K562 (cell line): ENCODE data around the gene ERN1. TPM values are rescaled to one million over a fixed set of nuclear protein-coding genes. Genes with fewer than 3 reads are reported as not detected.

Experiments used
- BDP1 ChIP-seq: IDR thresholded peaks from 3 replicates; pipeline ENCODE4 v1.6.1; 2011; ENCODE audit not compliant: insufficient read length, insufficient read depth
- CREB1 ChIP-seq, 2 experiments: sonication (generic) in 1 of 2; formaldehyde crosslinking in 1 of 2; IDR thresholded peaks; 2 replicates each; pipeline versions ENCODE4 v1.6.1 to v1.8.0; 2012 to 2022; ENCODE audit warnings: inconsistent platforms in 1 of 2, mild to moderate bottlenecking in 1 of 2, missing genetic modification reagents in 1 of 2, moderate library complexity in 1 of 2
- EZH2 ChIP-seq: IDR thresholded peaks from 2 replicates; pipeline ENCODE4 v1.6.1; 2012; ENCODE audit warnings: low read depth, mild to moderate bottlenecking, inconsistent platforms, low read length, borderline replicate concordance
- GATA2 ChIP-seq: sonication (generic); formaldehyde crosslinking; IDR thresholded peaks from 2 replicates; pipeline ENCODE4 v1.4.0; 2020; ENCODE audit warnings: mild to moderate bottlenecking, missing genetic modification reagents
- HMG20B ChIP-seq: fragments of 250-450 bp; sonication (Bioruptor Pico); IDR thresholded peaks from 2 replicates; pipeline ENCODE4 v1.5.0; 2021; ENCODE audit warnings: mild to moderate bottlenecking
- L3MBTL2 ChIP-seq: fragments of 450-650 bp; IDR thresholded peaks from 2 replicates; pipeline ENCODE4 v1.6.1; 2016; ENCODE audit warnings: mild to moderate bottlenecking, moderate library complexity
- MTF1 ChIP-seq: fragments of 250-450 bp; sonication (Bioruptor Pico); IDR thresholded peaks from 2 replicates; pipeline ENCODE4 v1.9.0; 2021; ENCODE audit warnings: moderate library complexity, mild to moderate bottlenecking, inconsistent platforms, borderline replicate concordance
- RAD21 ChIP-seq, 2 experiments: fragments of 250-450 bp in 1 of 2; fragments of 450-650 bp in 1 of 2; sonication (Bioruptor Pico) in 1 of 2; formaldehyde crosslinking in 1 of 2; IDR thresholded peaks in 1 of 2; conservative IDR thresholded peaks in 1 of 2; 2 replicates each; pipeline versions ENCODE4 v1.4.0 to v1.8.0; 2020 to 2022; ENCODE audit warnings: mild to moderate bottlenecking in 2 of 2, moderate library complexity in 1 of 2
- RBBP5 ChIP-seq: fragments of 200-600 bp; sonication (generic); IDR thresholded peaks from 2 replicates; pipeline ENCODE4 v1.6.1; 2012; ENCODE audit warnings: borderline replicate concordance, mild to moderate bottlenecking, low read length, control low read depth, inconsistent platforms; ENCODE audit not compliant: insufficient read depth, poor library complexity, severe bottlenecking
- SMARCB1 ChIP-seq: IDR thresholded peaks from 2 replicates; pipeline ENCODE4 v1.6.1; 2011; ENCODE audit warnings: improper control_type of control experiment, low read depth; ENCODE audit not compliant: insufficient read length
- SMARCE1 ChIP-seq: fragments of 450-650 bp; IDR thresholded peaks from 2 replicates; pipeline ENCODE4 v1.7.1; 2016; ENCODE audit warnings: mild to moderate bottlenecking
- SRF ChIP-seq, 2 experiments: fragments of 250-450, 450-650 bp in 1 of 2; sonication (Bioruptor Pico) in 1 of 2; sonication (generic) in 1 of 2; formaldehyde crosslinking; IDR thresholded peaks; 2 replicates each; pipeline versions ENCODE4 v1.5.0 to v1.5.1; 2020 to 2022; ENCODE audit warnings: mild to moderate bottlenecking in 1 of 2, missing genetic modification reagents in 1 of 2
- TEAD4 ChIP-seq, 2 experiments: sonication (generic) in 1 of 2; formaldehyde crosslinking in 1 of 2; IDR thresholded peaks; 2 replicates each; pipeline versions ENCODE4 v1.6.1 to v1.8.0; 2012 to 2022; ENCODE audit warnings: borderline replicate concordance in 1 of 2, inconsistent platforms in 1 of 2, low read length in 1 of 2, mild to moderate bottlenecking in 1 of 2, missing genetic modification reagents in 1 of 2
- ZNF121 ChIP-seq: sonication (generic); formaldehyde crosslinking; conservative IDR thresholded peaks from 2 replicates; pipeline ENCODE4 v1.8.0; 2022; ENCODE audit warnings: missing genetic modification reagents
- ZNF224 ChIP-seq: sonication (generic); formaldehyde crosslinking; IDR thresholded peaks from 2 replicates; pipeline ENCODE4 v1.8.0; 2022; ENCODE audit warnings: mild to moderate bottlenecking, missing genetic modification reagents
- ZNF444 ChIP-seq: fragments of 250-450 bp; sonication (Bioruptor Pico); IDR thresholded peaks from 2 replicates; pipeline ENCODE4 v1.4.0; 2020; ENCODE audit warnings: mild to moderate bottlenecking, moderate library complexity
- ZNF707 ChIP-seq: fragments of 250-450 bp; sonication (Bioruptor Pico); conservative IDR thresholded peaks from 2 replicates; pipeline ENCODE4 v1.8.0; 2022; ENCODE audit warnings: inconsistent platforms, mild to moderate bottlenecking, moderate library complexity
- ZNF780A ChIP-seq: fragments of 250-450 bp; sonication (Bioruptor Pico); IDR thresholded peaks from 2 replicates; pipeline ENCODE4 v1.5.0; 2021; ENCODE audit warnings: mild to moderate bottlenecking
- ZNF79 ChIP-seq: fragments of 250-450 bp; sonication (Bioruptor Pico); IDR thresholded peaks from 2 replicates; pipeline ENCODE4 v1.4.0; 2020; ENCODE audit warnings: low read depth, mild to moderate bottlenecking, moderate library complexity
- polyA plus RNA-seq, 8 experiments: library from polyadenylated mRNA; depleted of rRNA in 4 of 8; stranded (reverse) in 5 of 8; unstranded in 3 of 8; fragments of >200 nt; fragmentation: Nextera tagmentation in 2 of 8; fragmentation: Illumina TruSeq in 1 of 8; extraction: Ambion mirVana in 2 of 8; extraction: Trizol in 1 of 8; gene quantifications; 2 replicates each; pipeline versions ENCODE4 v1.2.1 to v1.2.3, GENCODE V29; 2011 to 2014; ENCODE audit warnings: inconsistent platforms in 1 of 8, missing spikeins in 1 of 8
- total RNA-seq, 7 experiments: library from RNA; depleted of rRNA in 6 of 7; stranded (reverse); fragments of >200 nt in 6 of 7; fragmentation: Illumina TruSeq in 2 of 7; extraction: Trizol in 2 of 7; gene quantifications; 2 replicates each; pipeline versions ENCODE4 v1.2.1 to v1.2.3, GENCODE V29; 2011 to 2021; ENCODE audit warnings: low replicate concordance in 1 of 7
- TF ChIP-seq, protein P1 (sequence below): sonication (generic); formaldehyde crosslinking; IDR thresholded peaks from 2 replicates; pipeline ENCODE4 v1.8.1; 2023; ENCODE audit warnings: missing genetic modification reagents, mild to moderate bottlenecking, borderline replicate concordance

Gene ERN1
- total and polyA plus RNA-seq, 9 of the 15 experiments (the other 6 are each of a cell fraction or from before 2014, with no cell fraction given) = 2.1 to 22.5 (median 7.3) TPM

DNA sequence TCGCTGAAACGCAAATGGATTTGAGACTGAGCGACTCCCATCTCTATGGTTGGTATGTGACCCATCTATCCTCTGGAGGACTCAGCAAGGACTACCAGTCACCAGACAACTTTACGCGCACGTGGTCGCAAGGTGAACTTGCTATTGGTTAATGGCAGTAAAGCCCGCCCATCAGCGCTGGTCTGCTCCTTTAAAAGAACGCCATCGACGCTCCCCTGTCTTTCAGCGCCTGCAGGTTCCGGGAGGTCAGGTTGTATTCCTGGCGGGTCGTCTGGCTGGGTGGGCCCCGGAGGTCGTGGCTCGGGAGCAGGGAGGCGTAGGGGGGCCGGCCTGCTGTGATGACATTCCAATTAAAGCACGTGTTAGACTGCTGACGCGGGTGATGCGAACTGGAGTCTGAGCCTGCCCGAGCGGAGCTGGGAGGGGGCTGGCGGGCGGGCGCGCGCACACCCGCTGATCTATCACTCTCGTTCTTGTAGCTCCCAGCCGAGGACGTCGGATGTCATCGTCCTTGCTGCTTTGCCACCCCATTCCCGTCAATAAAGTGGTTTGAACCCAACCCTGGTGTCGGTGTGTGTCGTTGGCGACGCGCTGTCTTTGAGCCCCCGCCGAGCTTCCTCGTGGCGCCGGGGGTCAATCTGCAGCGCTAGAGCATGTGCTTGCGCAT, 15.9 kb upstream of the ERN1 start (continued):
- TF ChIP-seq MTF1 (CRISPR knock-in tag) (no peak), GATA2 (CRISPR knock-in tag) (0 out of 2 replicates have a peak, but pooled peaks have one; percentile 21), SMARCB1 (no peak), ZNF444 (CRISPR knock-in tag) (no peak), EZH2 (no peak), RBBP5 (peak; percentile 2), RAD21 (CRISPR knock-in tag; conservative IDR thresholded peaks at IDR 0.05 in 1 of 2, IDR thresholded peaks at IDR 0.05 in 1 of 2) (no peak), ZNF224 (0 out of 2 replicates have a peak, but pooled peaks have one; percentile 47), ZNF79 (CRISPR knock-in tag) (no peak), L3MBTL2 (peak; percentile 92), BDP1 (no peak), CREB1 (IDR thresholded peaks at IDR 0.05) (peak; percentile 64), CREB1 (CRISPR knock-in tag; IDR thresholded peaks at IDR 0.05) (peak; percentile 50; the same call in 1 of the 2 replicates), ZNF707 (no peak), SMARCE1 (peak; percentile 16; the same call in 1 of the 2 replicates), HMG20B (CRISPR knock-in tag) (no peak), SRF (CRISPR knock-in tag; IDR thresholded peaks at IDR 0.05) (no peak; a peak in 1 of 4 replicates), TEAD4 (IDR thresholded peaks at IDR 0.05; ENCODE audit: low read length) (peak; percentile 82), TEAD4 (CRISPR knock-in tag; IDR thresholded peaks at IDR 0.05; ENCODE audit: borderline replicate concordance) (peak; percentile 76; the same call in 1 of the 2 replicates), ZNF780A (0 out of 2 replicates have a peak, but pooled peaks have one; percentile 54), ZNF121 (CRISPR knock-in tag) (no peak)
- TF ChIP-seq, protein P1, sequence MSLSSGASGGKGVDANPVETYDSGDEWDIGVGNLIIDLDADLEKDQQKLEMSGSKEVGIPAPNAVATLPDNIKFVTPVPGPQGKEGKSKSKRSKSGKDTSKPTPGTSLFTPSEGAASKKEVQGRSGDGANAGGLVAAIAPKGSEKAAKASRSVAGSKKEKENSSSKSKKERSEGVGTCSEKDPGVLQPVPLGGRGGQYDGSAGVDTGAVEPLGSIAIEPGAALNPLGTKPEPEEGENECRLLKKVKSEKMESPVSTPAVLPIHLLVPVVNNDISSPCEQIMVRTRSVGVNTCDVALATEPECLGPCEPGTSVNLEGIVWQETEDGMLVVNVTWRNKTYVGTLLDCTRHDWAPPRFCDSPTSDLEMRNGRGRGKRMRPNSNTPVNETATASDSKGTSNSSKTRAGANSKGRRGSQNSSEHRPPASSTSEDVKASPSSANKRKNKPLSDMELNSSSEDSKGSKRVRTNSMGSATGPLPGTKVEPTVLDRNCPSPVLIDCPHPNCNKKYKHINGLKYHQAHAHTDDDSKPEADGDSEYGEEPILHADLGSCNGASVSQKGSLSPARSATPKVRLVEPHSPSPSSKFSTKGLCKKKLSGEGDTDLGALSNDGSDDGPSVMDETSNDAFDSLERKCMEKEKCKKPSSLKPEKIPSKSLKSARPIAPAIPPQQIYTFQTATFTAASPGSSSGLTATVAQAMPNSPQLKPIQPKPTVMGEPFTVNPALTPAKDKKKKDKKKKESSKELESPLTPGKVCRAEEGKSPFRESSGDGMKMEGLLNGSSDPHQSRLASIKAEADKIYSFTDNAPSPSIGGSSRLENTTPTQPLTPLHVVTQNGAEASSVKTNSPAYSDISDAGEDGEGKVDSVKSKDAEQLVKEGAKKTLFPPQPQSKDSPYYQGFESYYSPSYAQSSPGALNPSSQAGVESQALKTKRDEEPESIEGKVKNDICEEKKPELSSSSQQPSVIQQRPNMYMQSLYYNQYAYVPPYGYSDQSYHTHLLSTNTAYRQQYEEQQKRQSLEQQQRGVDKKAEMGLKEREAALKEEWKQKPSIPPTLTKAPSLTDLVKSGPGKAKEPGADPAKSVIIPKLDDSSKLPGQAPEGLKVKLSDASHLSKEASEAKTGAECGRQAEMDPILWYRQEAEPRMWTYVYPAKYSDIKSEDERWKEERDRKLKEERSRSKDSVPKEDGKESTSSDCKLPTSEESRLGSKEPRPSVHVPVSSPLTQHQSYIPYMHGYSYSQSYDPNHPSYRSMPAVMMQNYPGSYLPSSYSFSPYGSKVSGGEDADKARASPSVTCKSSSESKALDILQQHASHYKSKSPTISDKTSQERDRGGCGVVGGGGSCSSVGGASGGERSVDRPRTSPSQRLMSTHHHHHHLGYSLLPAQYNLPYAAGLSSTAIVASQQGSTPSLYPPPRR = no peak
